Endothelial cell of umbilical vein (primary cell): ENCODE measurements around the gene TRIM40. TPM values are rescaled to one million over a fixed set of nuclear protein-coding genes. Genes with fewer than 3 reads are reported as not detected.

Experiments used
- BruUV-seq: library from RNA; stranded (reverse); fragments of 400-500 nt; replicated peaks from 2 replicates; lab custom pipeline; 2021; lab: Mats Ljungman, UMichigan
- CTCF ChIA-PET: fragments of 300-600, 350-600 bp; sonication (Branson Sonifier 250); formaldehyde crosslinking; loops from one replicate; lab custom pipeline; 2021; ENCODE audit warnings: antibody characterized with exemption, inconsistent platforms; lab: Charles Lee
- POLR2A ChIA-PET: fragments of 300-600, 350-600 bp; sonication (Branson Sonifier 250); formaldehyde crosslinking; loops from one replicate; lab custom pipeline; 2021; ENCODE audit warnings: antibody characterized with exemption, inconsistent platforms; lab: Charles Lee
- DNase-seq: peaks from one replicate; pipeline ENCODE4 v3.0.0-alpha.2; 2011; ENCODE audit warnings: low read depth, low spot score
- FAIRE-seq: peaks from 2 replicates; lab custom pipeline; 2011; peaks lifted over from hg19 to GRCh38; lab: Jason Lieb, UNC
- H2AFZ ChIP-seq: 2 replicates; pipeline ENCODE4 v1.6.0; 2012; ENCODE audit warnings: low read depth, low read length, control low read depth, inconsistent platforms
- H3K27ac ChIP-seq: 2 replicates; pipeline ENCODE4 v1.5.1; 2011; ENCODE audit warnings: low read depth, mild to moderate bottlenecking, control low read depth, low read length, moderate library complexity; ENCODE audit not compliant: insufficient read depth
- H3K27me3 ChIP-seq, 2 experiments: 2 replicates each; pipeline versions ENCODE4 v1.6.0 to v1.6.1; 2011; ENCODE audit warnings: low read length in 2 of 2, mixed read lengths in 1 of 2; ENCODE audit not compliant: control insufficient read depth in 2 of 2, insufficient read depth in 2 of 2
- H3K36me3 ChIP-seq, 2 experiments: 2 replicates in 1 of 2; 3 replicates in 1 of 2; pipeline ENCODE4 v1.5.1; 2011; ENCODE audit warnings: low read length in 2 of 2, mild to moderate bottlenecking in 1 of 2, moderate library complexity in 1 of 2; ENCODE audit not compliant: control insufficient read depth in 2 of 2, insufficient read depth in 2 of 2; ENCODE audit errors: extremely low read depth in 1 of 2
- H3K4me1 ChIP-seq: 3 replicates; pipeline ENCODE4 v1.5.1; 2011; ENCODE audit warnings: mild to moderate bottlenecking, low read length; ENCODE audit not compliant: control insufficient read depth, insufficient read depth; ENCODE audit errors: extremely low read depth
- H3K4me2 ChIP-seq: 2 replicates; pipeline ENCODE4 v1.6.1; 2011; ENCODE audit warnings: low read length, control low read depth, mixed read lengths; ENCODE audit not compliant: insufficient read depth
- H3K4me3 ChIP-seq, 3 experiments: fragments of 200-600 bp in 1 of 3; sonication (generic), shearing (Covaris generic) in 1 of 3; replicated peaks in 1 of 3; 2 replicates each; pipeline ENCODE4 v1.5.1; 2011 to 2016; ENCODE audit warnings: control low read depth in 3 of 3, low read length in 3 of 3, mild to moderate bottlenecking in 2 of 3, inconsistent platforms in 1 of 3, low read depth in 1 of 3, moderate library complexity in 1 of 3; ENCODE audit not compliant: insufficient read depth in 1 of 3
- H3K79me2 ChIP-seq: 2 replicates; pipeline ENCODE4 v1.6.0; 2012; ENCODE audit warnings: low read length, inconsistent platforms; ENCODE audit not compliant: control insufficient read depth, insufficient read depth
- H3K9ac ChIP-seq: replicated peaks from 2 replicates; pipeline ENCODE3; 2011; ENCODE audit warnings: low read length, control low read depth; ENCODE audit not compliant: insufficient read depth; ENCODE audit errors: extremely low read depth
- H3K9me1 ChIP-seq: replicated peaks from 3 replicates; pipeline ENCODE4 v1.6.0; 2011; ENCODE audit warnings: mild to moderate bottlenecking, low read length; ENCODE audit not compliant: control insufficient read depth, insufficient read depth; ENCODE audit errors: extremely low read depth
- H3K9me3 ChIP-seq: replicated peaks from 2 replicates; pipeline ENCODE4 v1.5.1; 2012; ENCODE audit warnings: low read length, inconsistent platforms; ENCODE audit not compliant: control insufficient read depth, insufficient read depth
- H4K20me1 ChIP-seq: replicated peaks from 2 replicates; pipeline ENCODE3; 2011; ENCODE audit warnings: mild to moderate bottlenecking, low read length; ENCODE audit not compliant: control insufficient read depth, insufficient read depth; ENCODE audit errors: extremely low read depth
- EZH2 ChIP-seq: IDR thresholded peaks from 2 replicates; pipeline ENCODE4 v1.6.1; 2012; ENCODE audit warnings: borderline replicate concordance, low read depth, mild to moderate bottlenecking, moderate library complexity, low read length, inconsistent platforms; ENCODE audit not compliant: severe bottlenecking
- FOS ChIP-seq: IDR thresholded peaks from 2 replicates; pipeline ENCODE4 v1.6.1; 2011; ENCODE audit warnings: mild to moderate bottlenecking, low read length, moderate library complexity, borderline replicate concordance; ENCODE audit not compliant: insufficient read depth
- GATA2 ChIP-seq: IDR thresholded peaks from 2 replicates; pipeline ENCODE4 v1.7.0; 2011; ENCODE audit warnings: low read depth, mild to moderate bottlenecking, moderate library complexity, mixed read lengths, low read length; ENCODE audit not compliant: insufficient read length, insufficient read depth
- JUN ChIP-seq: IDR thresholded peaks from 2 replicates; pipeline ENCODE4 v1.6.1; 2011; ENCODE audit warnings: borderline replicate concordance, low read depth; ENCODE audit not compliant: insufficient read length, insufficient read depth
- MYC ChIP-seq: IDR thresholded peaks from one replicate; pipeline ENCODE4 v1.6.1; 2011; ENCODE audit warnings: mild to moderate bottlenecking, low read depth, low read length
- POLR2A ChIP-seq: IDR thresholded peaks from 2 replicates; pipeline ENCODE4 v1.6.1; 2012; ENCODE audit warnings: low read depth, mild to moderate bottlenecking, control low read depth, low read length
- POLR2AphosphoS5 ChIP-seq: IDR thresholded peaks from 2 replicates; pipeline ENCODE4 v1.6.1; 2012; ENCODE audit warnings: low read depth, mild to moderate bottlenecking, control low read depth, low read length, moderate library complexity; ENCODE audit not compliant: insufficient read depth
- dilution Hi-C: fragments of 300-500 bp; cut with MboI; formaldehyde crosslinking; loops from one replicate; pipeline ENCODE4 v1.15.0; 2019; ENCODE audit warnings: low sequenced_read_pairs; ENCODE audit not compliant: extremely low pct_ligation_motif_present
- intact Hi-C: fragments of 100-400 bp; cut with micrococcal nuclease; formaldehyde crosslinking; loops from one replicate; pipeline ENCODE4 v1.10.0; 2022
- polyA plus RNA-seq, 4 experiments: library from polyadenylated mRNA; depleted of rRNA in 3 of 4; stranded (reverse) in 3 of 4; unstranded in 1 of 4; fragments of >200 nt; gene quantifications; 2 replicates each; pipeline versions ENCODE4 v1.2.1 to v1.2.3, GENCODE V29; 2011 to 2012; ENCODE audit warnings: missing spikeins in 1 of 4
- total RNA-seq: library from RNA; stranded (reverse); gene quantifications from 2 replicates; pipeline ENCODE4 v1.2.3, GENCODE V29; 2021
- TF ChIP-seq, protein P1 (sequence below), 2 donors: IDR thresholded peaks; 1 replicate in 1 of 2; 2 replicates in 1 of 2; pipeline ENCODE4 v1.5.1; 2011; ENCODE audit warnings: low read length in 2 of 2, mild to moderate bottlenecking in 2 of 2, moderate library complexity in 2 of 2, control low read depth in 1 of 2, inconsistent platforms in 1 of 2, low read depth in 1 of 2; ENCODE audit not compliant: insufficient read depth in 1 of 2; ENCODE audit errors: extremely low read depth in 1 of 2
- TF ChIP-seq, protein P2 (sequence below): IDR thresholded peaks from 2 replicates; pipeline ENCODE4 v1.6.1; 2011; ENCODE audit not compliant: insufficient read depth, insufficient read length

TRIM40 gene
- total and polyA plus RNA-seq, 2 donors (not counting 3 experiments of a cell fraction or from before 2014, with no cell fraction given) = not detected

DNA sequence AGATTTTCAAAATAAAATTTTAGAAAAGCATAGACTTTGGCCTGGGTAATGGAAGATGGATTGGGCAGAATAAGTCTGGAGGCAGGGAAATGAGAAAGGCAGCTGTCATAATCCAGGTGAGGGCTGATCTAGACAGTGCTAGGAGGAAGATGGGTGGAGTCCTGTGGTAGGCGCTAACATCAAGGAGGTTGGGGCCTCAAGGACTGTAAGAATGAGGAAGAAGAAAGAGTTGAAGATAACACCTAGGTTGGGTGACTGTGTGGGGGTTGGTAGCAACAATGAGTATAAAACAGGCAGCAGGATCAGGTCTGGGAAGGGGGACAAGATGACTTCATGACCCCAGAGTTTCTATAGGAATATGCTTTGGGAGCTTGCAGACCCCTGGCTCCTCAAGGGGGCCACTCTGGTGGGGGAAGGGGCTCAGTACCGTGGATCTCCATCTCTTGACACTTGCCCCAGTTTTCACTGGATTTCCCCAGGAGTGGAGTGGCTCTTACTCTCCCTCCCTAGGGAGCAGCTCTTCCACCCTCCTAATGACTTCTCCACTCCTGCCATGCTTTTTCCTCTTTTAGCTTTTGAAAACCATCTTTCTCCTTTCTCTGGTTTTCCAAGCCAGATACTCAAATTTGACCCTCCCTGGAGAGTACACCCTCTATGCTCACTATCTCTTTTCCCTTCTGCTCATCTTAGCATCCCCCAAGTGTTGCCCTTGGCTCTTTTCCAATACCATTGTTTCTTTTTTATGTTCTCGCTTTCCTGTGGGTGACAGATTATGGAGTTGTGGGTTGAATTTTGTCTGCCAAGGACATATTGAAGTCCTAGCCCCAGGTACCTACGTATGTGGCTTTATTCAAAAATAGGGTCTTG is 37.8 kb upstream of the TRIM40 start:
- BruUV-seq = no TSS peak
- ChIA-PET CTCF (interaction anchor here (1.9 kb wide), 1 partner anchor 33 kb away, joined by 5 read pairs; no protein-coding TSS in a partner anchor), POLR2A (no interaction called here)
- Histone ChIP-seq H3K9me1 (no peaks in the 10 kb centered on the region), H4K20me1 (no peaks in the 10 kb centered on the region), H3K4me3 (no peak overlapping the region), H3K9me3 (no peaks in the 10 kb centered on the region), H3K4me2 (no peak overlapping the region), H2AFZ (no peak overlapping the region), H3K27ac (no peak overlapping the region), H3K27me3 (peaks cover 31 to 48% of the 10 kb centered on the region in 2 experiments), H3K36me3 (no peaks in the 10 kb centered on the region), H3K4me1 (peaks cover 13% of the 10 kb centered on the region), H3K9ac (no peak overlapping the region), H3K79me2 (no peaks in the 10 kb centered on the region)
- no peak for DNase-seq
- intact Hi-C loops = no loop called here
- TF ChIP-seq EZH2 (no peak), MYC (no peak), GATA2 (no peak), POLR2A (no peak), POLR2AphosphoS5 (no peak), FOS (no peak), JUN (no peak)
- TF ChIP-seq, protein P1, sequence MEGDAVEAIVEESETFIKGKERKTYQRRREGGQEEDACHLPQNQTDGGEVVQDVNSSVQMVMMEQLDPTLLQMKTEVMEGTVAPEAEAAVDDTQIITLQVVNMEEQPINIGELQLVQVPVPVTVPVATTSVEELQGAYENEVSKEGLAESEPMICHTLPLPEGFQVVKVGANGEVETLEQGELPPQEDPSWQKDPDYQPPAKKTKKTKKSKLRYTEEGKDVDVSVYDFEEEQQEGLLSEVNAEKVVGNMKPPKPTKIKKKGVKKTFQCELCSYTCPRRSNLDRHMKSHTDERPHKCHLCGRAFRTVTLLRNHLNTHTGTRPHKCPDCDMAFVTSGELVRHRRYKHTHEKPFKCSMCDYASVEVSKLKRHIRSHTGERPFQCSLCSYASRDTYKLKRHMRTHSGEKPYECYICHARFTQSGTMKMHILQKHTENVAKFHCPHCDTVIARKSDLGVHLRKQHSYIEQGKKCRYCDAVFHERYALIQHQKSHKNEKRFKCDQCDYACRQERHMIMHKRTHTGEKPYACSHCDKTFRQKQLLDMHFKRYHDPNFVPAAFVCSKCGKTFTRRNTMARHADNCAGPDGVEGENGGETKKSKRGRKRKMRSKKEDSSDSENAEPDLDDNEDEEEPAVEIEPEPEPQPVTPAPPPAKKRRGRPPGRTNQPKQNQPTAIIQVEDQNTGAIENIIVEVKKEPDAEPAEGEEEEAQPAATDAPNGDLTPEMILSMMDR (IDR thresholded peaks at IDR 0.05; ENCODE audit: extremely low read depth in 1 of 2, insufficient read depth in 1 of 2, low read depth in 1 of 2, low read length in 2 of 2) = no peak
- TF ChIP-seq, protein P2, sequence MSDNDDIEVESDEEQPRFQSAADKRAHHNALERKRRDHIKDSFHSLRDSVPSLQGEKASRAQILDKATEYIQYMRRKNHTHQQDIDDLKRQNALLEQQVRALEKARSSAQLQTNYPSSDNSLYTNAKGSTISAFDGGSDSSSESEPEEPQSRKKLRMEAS = no peak
- dilution Hi-C loops = no loop called here
- no peak for FAIRE-seq
